HS-5 (cell line): ENCODE measurements around the gene KBTBD4.

Experiments used
- DNase-seq: peaks from one replicate; pipeline ENCODE4 v3.0.0-alpha.2; 2012; ENCODE audit warnings: low read depth

KBTBD4 gene

GRCh38 chr11:47578524-47579494, at the start of gene KBTBD4, which contains the start of gene NDUFS3:
Gene KBTBD4, minus strand, starts transcription at chr11:47578970. Its CDS starts 19 bp downstream, at chr11:47578951.
Gene NDUFS3, plus strand, starts transcription at chr11:47579074. Its CDS starts 18 bp downstream, at chr11:47579092.
- DNase-seq = peak; percentile 82

- DNase-seq = no peak
These were observed 49.3 kb upstream of the KBTBD4 start for GRCh38 chr11:47628026-47628425.

GRCh38 chr11:47626234-47626633, 47.5 kb upstream of the KBTBD4 start:
- DNase-seq = no peak

DNA sequence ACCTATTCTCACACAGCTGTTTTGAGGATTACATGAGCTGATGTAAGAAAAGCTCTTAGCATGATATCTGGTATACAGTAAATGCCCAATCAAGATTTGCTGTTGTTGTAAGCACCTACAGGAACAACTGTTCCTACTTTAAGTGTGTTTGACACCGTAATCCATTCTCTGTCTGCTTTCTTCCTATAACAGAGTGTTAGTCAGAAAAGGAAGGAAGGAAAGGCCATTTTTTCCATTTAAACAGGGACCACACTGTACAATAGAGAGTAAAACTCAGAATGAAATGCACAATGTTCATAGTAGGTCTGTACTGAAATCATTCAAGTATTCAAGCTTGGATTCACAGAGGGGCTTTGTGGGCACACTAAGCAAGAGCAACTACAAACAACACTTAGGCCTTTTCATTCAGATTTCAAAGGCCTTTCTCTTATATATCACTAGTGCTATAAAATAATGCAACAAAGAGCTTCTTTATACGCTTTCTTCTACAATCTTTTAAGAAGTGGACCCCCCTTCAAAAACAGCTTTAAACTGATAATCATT, 42.1 kb upstream of the KBTBD4 start:
- DNase-seq = no peak

DNA sequence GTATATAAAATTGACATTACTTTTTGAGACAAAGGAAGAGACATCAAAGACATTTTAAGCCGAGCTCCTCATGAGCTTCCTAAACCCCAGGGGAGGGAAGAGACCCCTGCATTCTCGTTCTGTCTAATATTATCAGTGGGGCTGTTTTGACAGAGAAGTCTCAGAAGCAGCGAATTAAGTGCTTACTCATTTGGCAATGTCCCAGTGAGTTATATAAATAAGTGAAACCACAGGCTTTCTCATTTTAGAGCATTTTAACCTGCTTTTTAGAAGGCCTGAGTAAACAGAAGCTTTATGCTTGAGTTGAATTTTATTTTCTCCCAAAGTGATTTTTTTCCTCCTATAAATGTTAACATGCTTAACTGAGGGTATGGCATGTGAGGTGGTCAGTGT, 38.6 kb upstream of the KBTBD4 start:
- no peak for DNase-seq

GRCh38 chr11:47616726-47617416, 38.1 kb upstream of the KBTBD4 start:
- no peak for DNase-seq

DNA sequence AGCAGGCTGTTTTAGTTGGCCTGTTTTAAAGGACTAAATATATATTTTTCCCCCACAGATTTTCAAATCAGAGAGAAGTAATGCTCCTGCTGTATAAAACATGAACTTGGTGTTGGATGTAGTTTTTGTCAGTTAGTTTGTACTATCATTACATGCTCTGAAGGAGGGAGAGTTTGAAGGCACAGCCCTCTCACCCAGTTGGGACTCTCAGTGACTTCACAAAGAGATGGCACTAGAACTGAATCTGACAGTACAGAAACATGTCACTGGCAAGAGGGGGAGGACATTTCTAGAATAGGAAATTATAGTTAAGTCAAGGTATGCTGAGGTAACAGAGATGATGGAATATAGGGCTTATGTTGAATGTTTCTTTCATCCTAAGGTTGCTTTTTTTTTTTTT, 36.5 kb upstream of the KBTBD4 start:
- no peak for DNase-seq

- no peak for DNase-seq
These were observed 32.6 kb upstream of the KBTBD4 start for GRCh38 chr11:47611348-47611794.

GRCh38 chr11:47609675-47610074, 30.9 kb upstream of the KBTBD4 start:
- DNase-seq = no peak

DNA sequence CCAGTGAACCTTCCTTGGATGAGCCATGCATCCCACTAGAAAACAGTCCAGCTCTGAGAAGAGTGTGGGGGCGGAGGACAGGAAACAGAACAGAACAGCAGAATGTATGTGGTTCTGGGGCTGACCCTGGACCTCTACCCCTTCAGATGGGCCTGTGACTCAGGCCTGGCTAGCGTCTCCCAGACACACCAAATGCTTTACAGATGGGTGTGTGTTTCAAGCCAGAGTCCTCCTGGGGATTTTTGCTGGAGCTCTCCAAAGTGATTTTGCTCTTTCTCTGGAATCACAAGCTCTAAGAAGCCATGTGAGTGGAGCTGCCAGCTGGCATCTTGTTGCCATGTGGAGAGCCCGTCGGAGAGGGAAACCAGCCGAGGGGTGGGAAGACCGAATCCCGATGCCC, 28.6 kb upstream of the KBTBD4 start:
- DNase-seq = peak; percentile 68

DNA sequence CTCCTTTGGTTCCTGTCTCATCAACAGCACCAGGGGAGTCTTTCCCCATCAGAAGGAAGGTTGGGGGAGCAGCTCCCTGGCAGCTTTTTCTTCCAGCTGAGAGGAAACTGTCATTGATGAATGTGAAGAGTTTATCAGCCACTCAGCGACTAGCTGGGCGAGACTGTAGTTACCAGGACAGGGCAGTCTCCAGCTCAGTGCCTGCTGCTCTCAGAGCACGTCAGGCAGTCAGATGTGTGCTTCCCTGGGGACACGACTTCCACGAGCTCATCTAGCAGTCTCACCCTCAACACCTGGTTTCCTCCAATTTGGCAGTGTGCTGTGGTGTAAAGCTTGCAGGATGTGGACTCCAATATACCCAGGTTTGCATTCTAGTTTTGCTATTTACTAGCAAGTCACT, 28.0 kb upstream of the KBTBD4 start:
- DNase-seq = no peak

DNA sequence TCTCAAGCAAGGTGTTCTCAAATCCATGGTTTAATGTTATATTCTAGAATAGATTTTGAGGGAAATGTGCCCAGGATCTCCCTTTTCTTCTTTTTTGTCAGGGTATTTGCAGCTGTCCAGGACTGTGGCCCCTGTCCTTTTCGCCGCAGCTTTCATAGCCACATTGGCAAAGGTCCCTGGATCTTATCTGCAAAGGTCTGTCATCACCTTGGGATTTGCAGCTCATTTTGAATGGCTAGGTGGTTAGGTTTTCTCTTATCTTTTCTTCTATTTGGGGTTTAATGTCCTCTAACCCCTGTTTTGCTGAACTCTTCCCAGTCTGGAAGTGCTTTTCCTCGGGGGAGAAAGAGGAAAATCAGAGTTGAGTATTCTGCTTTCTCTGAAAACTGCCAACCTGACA, 27.2 kb upstream of the KBTBD4 start:
- no peak for DNase-seq

DNA sequence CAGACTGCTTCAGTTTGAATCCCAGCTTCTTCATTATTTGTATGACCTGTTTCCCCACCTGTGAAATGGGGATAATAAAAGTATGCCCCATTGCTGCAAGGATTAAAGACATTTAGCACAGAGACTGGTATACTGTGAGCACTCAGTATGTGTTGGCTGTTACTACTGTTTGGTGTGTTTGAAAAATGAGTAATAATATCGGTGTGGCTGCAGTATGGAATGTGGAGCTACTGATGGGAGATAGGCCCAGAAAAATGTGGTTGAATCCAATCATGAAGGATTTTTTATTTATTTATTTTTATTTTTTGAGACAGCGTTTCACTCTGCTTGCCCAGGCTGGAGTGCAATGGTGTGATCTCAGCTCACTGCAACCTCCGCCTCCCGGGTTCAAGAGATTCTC, 24.5 kb upstream of the KBTBD4 start:
- no peak for DNase-seq

- no peak for DNase-seq
These were observed 21.1 kb upstream of the KBTBD4 start for GRCh38 chr11:47599902-47600301.

- no peak for DNase-seq
These were observed 17.2 kb upstream of the KBTBD4 start for GRCh38 chr11:47595967-47596366.

DNA sequence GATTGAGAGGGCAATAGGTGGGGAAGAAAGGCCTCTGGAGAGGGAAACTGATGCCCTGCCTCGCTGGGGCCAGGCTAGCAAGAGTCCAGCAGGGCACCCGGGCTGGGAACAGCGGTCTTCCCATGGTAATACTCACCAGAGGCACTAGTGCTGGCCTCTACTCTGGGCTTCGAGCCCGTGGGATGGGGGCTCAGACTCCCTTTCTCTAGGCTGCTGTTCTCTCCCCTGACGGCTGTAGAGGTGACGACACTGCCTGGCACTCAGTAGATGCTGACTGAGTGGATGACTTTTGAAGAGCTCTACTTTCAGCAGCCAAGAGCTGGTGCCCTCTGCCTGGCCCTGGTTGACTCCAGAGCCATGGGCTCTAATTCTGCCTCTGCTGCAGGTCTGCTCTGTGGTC, 16.3 kb upstream of the KBTBD4 start:
- DNase-seq = no peak

GRCh38 chr11:47593934-47594855, 15.4 kb upstream of the KBTBD4 start, which contains the start of gene C1QTNF4:
Gene C1QTNF4, minus strand, starts transcription at chr11:47594411. Its CDS starts 3,601 bp downstream, at chr11:47590810.
- DNase-seq = no peak

GRCh38 chr11:47593492-47593933, 14.7 kb upstream of the KBTBD4 start:
- no peak for DNase-seq

- no peak for DNase-seq
These were observed 14.2 kb upstream of the KBTBD4 start for GRCh38 chr11:47592970-47593369.

DNA sequence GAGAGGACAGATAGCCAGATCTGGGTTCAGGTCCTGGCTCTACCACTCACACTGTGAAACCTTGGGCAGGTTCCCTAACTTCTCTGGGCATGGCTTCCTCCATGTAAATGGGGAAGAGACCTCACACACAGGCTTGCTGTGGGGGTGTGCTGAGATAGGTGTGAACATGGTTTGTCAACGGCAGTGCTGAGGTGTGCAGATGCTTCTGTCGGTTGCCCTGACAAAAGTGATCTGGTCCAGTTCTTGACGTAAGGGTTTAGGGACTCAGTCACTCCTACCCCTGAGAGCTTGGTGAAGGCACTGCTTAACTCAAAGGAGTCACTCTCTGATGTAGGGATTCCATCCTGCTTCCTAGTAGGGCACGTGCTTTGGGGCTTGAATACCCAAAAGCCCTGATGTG, 13.5 kb upstream of the KBTBD4 start:
- no peak for DNase-seq

DNA sequence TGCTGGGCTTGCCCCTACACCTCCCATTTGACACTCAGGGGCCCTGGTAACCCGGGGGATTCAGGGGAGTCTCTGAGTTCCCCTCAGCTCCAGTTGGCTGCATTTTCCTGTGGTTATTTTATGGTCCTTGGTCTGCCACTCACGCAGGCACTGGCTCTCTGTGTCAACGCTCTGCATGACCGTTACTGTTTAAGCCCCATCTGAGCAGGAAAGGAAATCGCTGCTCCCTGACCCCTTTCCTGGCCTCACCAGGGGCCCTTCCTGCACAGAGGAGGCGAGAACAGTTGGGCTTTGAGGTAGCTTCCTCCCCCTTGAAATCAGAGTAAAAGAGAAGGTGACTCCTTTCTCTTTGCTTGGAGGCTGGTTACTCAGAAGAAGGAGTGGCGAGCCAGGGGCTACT, 13.0 kb upstream of the KBTBD4 start:
- no peak for DNase-seq
